GM23338 (cell line): ENCODE data around the gene KIF27. TPM values are rescaled to one million over a fixed set of nuclear protein-coding genes. Genes with fewer than 3 reads are reported as not detected.

Experiments
- ATAC-seq: fragments of 200-7000 bp; cut with Tn5 transposase; 3 replicates; pipeline ENCODE4 v1.9.1; 2020
- DNase-seq: peaks from one replicate; pipeline ENCODE4 v3.0.0-alpha.2; 2015; ENCODE audit warnings: low spot score
- H2AFZ ChIP-seq: fragments of 200-600 bp; sonication (generic); 2 replicates; pipeline ENCODE4 v1.8.0; 2016; ENCODE audit warnings: antibody characterized with exemption, mild to moderate bottlenecking, moderate library complexity
- H3F3A ChIP-seq: fragments of 200-600 bp; sonication (generic); replicated peaks from 2 replicates; pipeline ENCODE4 v1.8.0; 2017; ENCODE audit warnings: antibody characterized with exemption, mixed run types, low read depth
- H3K27ac ChIP-seq: fragments of 200-600 bp; sonication (generic); 2 replicates; pipeline ENCODE4 v1.6.1; 2016; ENCODE audit warnings: low read depth
- H3K27me3 ChIP-seq: fragments of 200-600 bp; sonication (generic); 2 replicates; pipeline ENCODE4 v1.8.0; 2016; ENCODE audit warnings: mild to moderate bottlenecking, mixed run types, moderate library complexity; ENCODE audit not compliant: insufficient read depth
- H3K36me3 ChIP-seq: fragments of 200-600 bp; sonication (generic); 2 replicates; pipeline ENCODE4 v1.8.0; 2016; ENCODE audit warnings: mild to moderate bottlenecking; ENCODE audit not compliant: insufficient read depth
- H3K4me1 ChIP-seq: fragments of 200-600 bp; sonication (generic); 2 replicates; pipeline ENCODE4 v1.8.0; 2016; ENCODE audit warnings: mild to moderate bottlenecking, moderate library complexity; ENCODE audit not compliant: insufficient read depth
- H3K4me2 ChIP-seq: fragments of 200-600 bp; sonication (generic); 2 replicates; pipeline ENCODE4 v1.7.1; 2017; ENCODE audit warnings: mixed run types
- H3K4me3 ChIP-seq: fragments of 200-600 bp; sonication (generic); 2 replicates; pipeline ENCODE4 v1.6.1; 2016; ENCODE audit warnings: mixed run types
- H3K79me2 ChIP-seq: fragments of 200-600 bp; sonication (generic); replicated peaks from 2 replicates; pipeline ENCODE4 v1.8.0; 2017; ENCODE audit warnings: mild to moderate bottlenecking; ENCODE audit not compliant: insufficient read depth
- H3K9me2 ChIP-seq: fragments of 200-600 bp; sonication (generic); 2 replicates; pipeline ENCODE4 v1.8.0; 2017; ENCODE audit not compliant: insufficient read depth
- H4K20me1 ChIP-seq: fragments of 200-600 bp; sonication (generic); replicated peaks from 2 replicates; pipeline ENCODE4 v1.8.0; 2017; ENCODE audit warnings: mild to moderate bottlenecking; ENCODE audit not compliant: insufficient read depth
- H3K27ac Mint-ChIP-seq: 2 replicates; pipeline ENCODE4 v1.8.0; 2020; ENCODE audit warnings: inconsistent platforms, mild to moderate bottlenecking, moderate library complexity, mixed read lengths
- H3K27me3 Mint-ChIP-seq: 3 replicates; pipeline ENCODE4 v1.8.0; 2022; ENCODE audit warnings: low read depth, mild to moderate bottlenecking, moderate library complexity, mixed read lengths, inconsistent platforms; ENCODE audit not compliant: insufficient read depth, poor library complexity
- H3K36me3 Mint-ChIP-seq: 3 replicates; pipeline ENCODE4 v1.8.0; 2021; ENCODE audit warnings: low read depth, mild to moderate bottlenecking, inconsistent platforms, moderate library complexity, mixed read lengths
- H3K4me1 Mint-ChIP-seq: 3 replicates; pipeline ENCODE4 v1.8.0; 2020; ENCODE audit warnings: mild to moderate bottlenecking, inconsistent platforms, mixed read lengths
- H3K4me3 Mint-ChIP-seq: 3 replicates; pipeline ENCODE4 v1.8.0; 2021; ENCODE audit warnings: moderate library complexity, mild to moderate bottlenecking, inconsistent platforms, mixed read lengths
- H3K9me3 Mint-ChIP-seq: 3 replicates; pipeline ENCODE4 v1.8.0; 2020; ENCODE audit warnings: moderate library complexity, mild to moderate bottlenecking, inconsistent platforms, mixed read lengths
- CREB1 ChIP-seq: fragments of 250-450 bp; sonication (Bioruptor Pico); IDR thresholded peaks from 2 replicates; pipeline ENCODE4 v1.5.0; 2020; ENCODE audit warnings: low read depth, mild to moderate bottlenecking, moderate library complexity
- CTCF ChIP-seq, 2 experiments: fragments of 200-600 bp in 1 of 2; sonication (generic) in 1 of 2; conservative IDR thresholded peaks; 2 replicates each; pipeline versions ENCODE4 v1.5.1 to v1.6.1; 2016 to 2017; ENCODE audit warnings: antibody characterized with exemption in 2 of 2, low read depth in 2 of 2, mild to moderate bottlenecking in 2 of 2, moderate library complexity in 1 of 2
- ETS1 ChIP-seq: IDR thresholded peaks from 2 replicates; pipeline ENCODE4 v1.6.1; 2016; ENCODE audit warnings: antibody characterized with exemption
- EZH2 ChIP-seq: fragments of 200-600 bp; sonication (generic); IDR thresholded peaks from one replicate; pipeline ENCODE4 v1.8.0; 2017; ENCODE audit warnings: antibody characterized with exemption, mild to moderate bottlenecking, low read depth; ENCODE audit not compliant: unreplicated experiment
- JUNB ChIP-seq: IDR thresholded peaks from one replicate; pipeline ENCODE4 v1.6.1; 2016; ENCODE audit warnings: antibody characterized with exemption; ENCODE audit not compliant: unreplicated experiment
- REST ChIP-seq: IDR thresholded peaks from one replicate; pipeline ENCODE4 v1.6.1; 2018; ENCODE audit warnings: antibody characterized with exemption; ENCODE audit not compliant: unreplicated experiment
- STAT1 ChIP-seq: IDR thresholded peaks from one replicate; pipeline ENCODE4 v1.6.1; 2016; ENCODE audit warnings: antibody characterized with exemption; ENCODE audit not compliant: unreplicated experiment
- ZNF114 ChIP-seq: fragments of 250-450 bp; sonication (Bioruptor Pico); IDR thresholded peaks from 2 replicates; pipeline ENCODE4 v1.5.0; 2020; ENCODE audit warnings: mild to moderate bottlenecking, moderate library complexity
- ZNF462 ChIP-seq: fragments of 250-450 bp; sonication (Bioruptor Pico); IDR thresholded peaks from 2 replicates; pipeline ENCODE4 v1.5.0; 2020; ENCODE audit warnings: mild to moderate bottlenecking, moderate library complexity
- polyA plus RNA-seq: library from polyadenylated mRNA; unstranded; fragments of >200 nt; fragmentation: Nextera tagmentation; extraction: Ambion mirVana; gene quantifications from 2 replicates; pipeline ENCODE4 v1.2.1, GENCODE V29; 2016
- total RNA-seq: library from RNA; depleted of rRNA; stranded (reverse); fragments of >200 nt; shearing (Covaris generic); gene quantifications from 2 replicates; pipeline ENCODE4 v1.2.3, GENCODE V29; 2014

The KIF27 gene
- total and polyA plus RNA-seq, 2 experiments from 2014 or later = 3.3 to 8.2 TPM

GRCh38 chr9:83967073-83967472, 45.8 kb upstream of the KIF27 start:
- Histone ChIP-seq H3F3A (peaks cover 52% of the 10 kb centered on the region), H3K4me2 (no peak overlapping the region), H3K36me3 (peaks cover 46% of the 10 kb centered on the region), H3K4me3 (no peak overlapping the region), H2AFZ (no peak overlapping the region), H3K9me2 (no peaks in the 10 kb centered on the region), H3K27ac (no peak overlapping the region), H3K4me1 (no peaks in the 10 kb centered on the region), H4K20me1 (peaks cover 36% of the 10 kb centered on the region), H3K79me2 (peaks cover 17% of the 10 kb centered on the region), H3K27me3 (no peaks in the 10 kb centered on the region)
- Mint-ChIP-seq H3K27me3 (peaks cover 22% of the 10 kb centered on the region), H3K4me3 (no peak overlapping the region; the same call in 2 of the 3 replicates), H3K36me3 (peaks cover 57% of the 10 kb centered on the region), H3K4me1 (0 out of 3 replicates have a peak, but pooled peaks cover 2% of the 10 kb centered on the region), H3K9me3 (no peaks in the 10 kb centered on the region; the same call in 1 of the 3 replicates), H3K27ac (no peak overlapping the region)
- DNase-seq (no peak), ATAC-seq (no peak)
- TF ChIP-seq STAT1 (no peak), EZH2 (no peak), ETS1 (no peak), REST (no peak), CTCF (conservative IDR thresholded peaks at IDR 0.05; ENCODE audit: low read depth in 2 of 2) (no peak), ZNF462 (no peak), ZNF114 (CRISPR knock-in tag) (no peak), CREB1 (CRISPR knock-in tag) (no peak), JUNB (no peak)
